Measurements from ENCODE around the gene OPRD1.
"Not testable (repeated sequence)": the region's sequence is repeated elsewhere in the genome, so short reads cannot be mapped to it uniquely, and the experiment has no call there.

Gene OPRD1

DNA sequence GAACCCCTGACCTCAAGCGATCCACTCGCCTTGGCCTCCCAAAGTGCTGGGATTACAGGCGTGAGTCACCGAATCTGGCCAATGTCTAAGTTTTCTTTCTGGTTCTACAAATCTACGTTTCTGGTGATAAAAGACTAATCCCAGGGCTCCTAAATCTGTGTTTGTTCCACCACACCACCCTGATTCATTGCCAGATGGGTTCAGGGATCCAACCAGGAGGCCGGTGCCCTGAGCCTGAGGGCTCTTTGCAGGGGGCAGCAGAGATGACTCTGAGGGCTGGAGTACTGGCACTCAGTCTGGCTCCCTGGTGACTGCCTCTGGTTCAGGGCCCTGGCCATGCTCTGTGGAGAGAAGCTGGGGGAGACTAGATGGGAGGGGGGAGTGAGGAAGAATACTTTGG is 10.5 kb upstream of the OPRD1 start:
- no peak for DNase-seq (ENCODE audit: low read depth)

DNA sequence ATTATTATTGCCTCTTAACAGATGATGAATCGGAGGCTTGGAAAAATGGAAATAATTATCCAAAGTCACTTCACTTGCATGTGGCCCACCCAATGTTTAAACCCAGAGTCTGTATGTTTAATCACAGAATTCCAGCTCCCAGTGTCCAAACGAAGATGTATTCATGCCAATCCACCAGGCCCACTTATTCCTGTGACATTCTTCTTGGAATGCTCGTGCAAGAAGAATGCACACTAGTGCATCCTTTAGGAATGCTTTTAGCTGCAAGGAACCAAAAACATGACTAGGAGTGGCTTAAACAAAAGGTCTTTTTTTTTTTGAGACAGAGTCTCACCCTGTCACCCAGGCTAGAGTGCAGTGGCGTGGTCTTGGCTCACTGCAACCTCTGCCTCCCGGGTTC is 8.9 kb upstream of the OPRD1 start:
- no peak for DNase-seq (ENCODE audit: low read depth)

DNA sequence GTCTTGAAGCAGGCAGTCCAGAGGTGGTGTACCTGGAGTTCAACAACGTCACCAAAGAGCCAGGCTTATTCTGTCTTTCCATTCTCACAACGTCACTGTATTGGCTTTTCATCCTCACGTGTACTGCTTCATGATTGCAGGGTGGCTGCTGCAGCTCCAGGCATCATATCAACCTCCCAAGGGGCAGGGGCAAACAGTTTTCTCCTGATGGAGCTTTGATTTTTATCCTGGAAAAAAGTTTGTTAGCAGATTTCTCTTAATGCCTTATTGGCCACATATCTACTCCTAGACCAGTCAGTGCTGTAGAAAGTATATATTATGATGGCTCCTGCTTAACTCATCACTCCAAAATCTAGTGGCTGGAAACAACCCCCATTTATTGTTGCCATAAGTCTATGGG is 8.3 kb upstream of the OPRD1 start:
- no peak for DNase-seq (ENCODE audit: low read depth)

DNA sequence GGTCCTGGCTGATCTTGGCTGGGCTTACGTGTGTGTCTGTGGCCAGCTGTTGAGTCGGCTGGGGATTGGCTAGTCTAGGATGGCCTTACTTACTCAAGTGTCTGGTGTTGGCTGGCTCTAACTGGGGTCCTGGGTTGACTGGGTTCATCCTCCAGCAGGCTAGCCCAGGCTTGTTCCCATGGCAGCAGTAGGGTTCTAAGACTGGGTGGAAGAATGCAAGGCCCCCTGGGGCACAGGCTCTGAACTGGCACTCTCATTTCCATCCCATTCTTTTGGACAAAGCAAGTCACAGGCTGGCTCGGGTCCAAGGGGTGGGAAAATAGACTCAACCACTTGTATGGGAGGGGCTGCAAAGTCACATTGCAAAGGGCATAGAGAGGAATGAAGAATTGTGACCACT is 7.9 kb upstream of the OPRD1 start:
- no peak for DNase-seq (ENCODE audit: low read depth)

DNA sequence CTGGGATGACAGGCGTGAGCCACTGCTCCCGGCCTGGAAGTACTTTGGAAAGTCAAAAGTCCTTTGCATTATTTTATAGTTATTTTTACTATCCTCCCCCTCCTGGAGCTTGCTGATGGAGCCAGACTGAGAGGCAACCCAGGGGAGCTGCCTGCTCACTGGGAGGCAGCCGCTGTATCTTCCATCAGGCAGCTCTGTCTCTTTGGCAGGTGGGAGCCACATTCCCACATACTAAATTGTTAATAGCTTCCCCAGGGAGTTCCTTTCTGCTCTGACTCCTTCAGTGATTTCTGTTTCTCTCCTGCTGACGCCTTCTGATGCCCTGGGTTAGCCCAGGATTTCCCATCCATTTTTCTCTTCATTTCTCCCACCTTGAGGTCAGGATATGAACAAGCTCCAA is 4.9 kb upstream of the OPRD1 start:
- no peak for DNase-seq (ENCODE audit: low read depth)

DNA sequence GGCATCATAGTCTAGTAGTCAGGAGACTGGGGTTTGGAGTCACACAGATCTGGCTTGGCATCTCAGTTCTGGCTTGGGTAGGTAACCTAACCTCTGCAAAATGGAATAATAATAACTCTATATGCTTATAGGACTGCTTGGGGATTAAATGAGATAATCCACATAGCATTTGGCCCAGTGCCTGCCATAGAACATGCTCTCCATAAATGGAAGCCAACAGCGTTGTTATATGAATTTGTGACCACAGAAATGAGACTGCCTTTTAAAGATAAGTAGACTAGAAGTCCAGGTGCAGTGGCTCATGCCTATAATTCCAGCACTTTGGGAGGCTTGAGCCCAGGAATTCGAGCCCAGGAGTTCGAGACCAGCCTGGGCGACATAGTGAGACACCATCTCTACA is 4.0 kb upstream of the OPRD1 start:
- no peak for DNase-seq (ENCODE audit: low read depth)

DNA sequence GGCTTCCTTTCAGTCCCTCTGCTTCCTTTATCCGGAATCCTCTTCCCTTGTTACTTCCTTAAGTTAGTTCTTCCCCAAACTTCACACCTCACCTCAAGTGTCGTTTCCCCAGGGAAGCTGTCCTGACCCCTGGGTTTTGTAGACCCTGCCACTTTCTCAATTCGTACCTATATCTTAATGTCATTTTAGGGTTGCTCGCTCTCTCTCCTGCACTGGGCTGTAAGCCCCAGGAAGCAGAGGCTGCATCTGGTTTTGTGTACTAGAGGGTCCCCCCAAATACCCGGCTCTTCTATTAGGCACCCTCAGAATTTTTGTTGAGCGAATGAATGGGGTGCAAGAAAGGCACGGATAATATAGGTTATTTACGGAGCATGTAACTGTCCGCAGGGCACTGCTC is 603 bp upstream of the OPRD1 start:
- DNase-seq (ENCODE audit: low read depth) = no peak

DNA sequence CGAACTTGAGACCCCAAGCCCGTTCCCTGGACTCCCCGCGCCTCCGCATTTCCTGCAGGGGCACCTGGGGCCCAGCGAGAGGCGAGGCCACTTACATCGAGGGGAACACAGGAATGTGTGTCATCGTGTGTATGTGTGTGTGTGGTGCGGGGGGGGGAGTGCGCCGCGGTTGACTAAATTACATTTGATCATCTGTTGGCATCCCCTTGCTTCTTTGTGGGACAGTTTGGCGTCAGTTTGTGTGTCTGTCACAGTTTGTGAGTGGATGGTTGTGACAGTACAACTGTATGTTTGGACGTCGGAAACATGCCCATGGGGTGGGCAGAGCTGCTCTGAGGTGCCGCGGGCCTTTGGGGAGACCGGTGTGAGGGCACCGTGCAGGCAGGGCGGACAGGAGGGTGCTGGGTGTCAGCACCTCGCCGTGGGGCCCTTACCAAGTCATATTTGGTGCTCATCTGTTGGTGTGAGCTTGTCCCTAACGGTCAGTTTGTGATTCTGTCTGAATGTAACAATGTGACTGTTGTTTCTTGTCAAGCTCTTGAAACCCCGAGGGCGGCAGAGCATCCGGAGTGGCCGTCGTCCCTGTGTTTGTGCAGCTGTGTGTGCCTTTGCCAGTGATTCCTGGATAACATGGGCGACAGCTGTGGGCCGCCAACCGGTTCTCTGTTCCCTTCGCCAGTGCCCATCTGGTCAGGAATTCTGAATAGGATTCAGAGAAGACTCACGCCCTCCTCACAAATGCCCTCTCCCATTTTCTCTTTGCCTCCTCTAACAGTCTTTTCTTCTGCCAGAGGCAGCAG is 899 bp downstream of the OPRD1 start:
- no peak for DNase-seq (ENCODE audit: low read depth)

DNA sequence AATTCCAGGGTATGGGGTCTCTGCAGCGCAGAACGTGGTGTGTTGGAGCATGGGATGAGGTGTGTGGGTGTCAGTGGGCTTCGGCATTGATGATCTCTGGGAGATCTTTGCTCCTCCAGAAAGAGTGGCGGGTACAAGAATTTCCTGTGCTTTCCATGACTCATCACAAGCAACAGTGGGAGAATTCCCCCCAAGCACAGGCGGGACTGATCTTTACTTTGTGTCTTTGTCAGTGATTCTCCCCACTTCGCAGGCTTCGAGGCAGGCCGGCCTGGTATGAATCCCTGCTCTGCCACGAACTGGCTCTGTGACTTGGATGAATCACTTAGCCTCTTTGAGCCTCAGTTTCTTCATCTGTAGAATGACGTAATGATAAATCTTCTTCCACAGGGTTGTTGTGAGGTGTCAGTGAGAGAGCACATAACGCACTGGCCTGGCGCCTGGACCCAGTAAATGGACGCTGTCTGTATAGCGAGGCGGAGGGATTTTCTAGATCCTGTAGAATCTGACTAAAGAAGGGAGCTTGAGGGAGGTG is 2.0 kb downstream of the OPRD1 start:
- DNase-seq (ENCODE audit: low read depth) = no peak

DNA sequence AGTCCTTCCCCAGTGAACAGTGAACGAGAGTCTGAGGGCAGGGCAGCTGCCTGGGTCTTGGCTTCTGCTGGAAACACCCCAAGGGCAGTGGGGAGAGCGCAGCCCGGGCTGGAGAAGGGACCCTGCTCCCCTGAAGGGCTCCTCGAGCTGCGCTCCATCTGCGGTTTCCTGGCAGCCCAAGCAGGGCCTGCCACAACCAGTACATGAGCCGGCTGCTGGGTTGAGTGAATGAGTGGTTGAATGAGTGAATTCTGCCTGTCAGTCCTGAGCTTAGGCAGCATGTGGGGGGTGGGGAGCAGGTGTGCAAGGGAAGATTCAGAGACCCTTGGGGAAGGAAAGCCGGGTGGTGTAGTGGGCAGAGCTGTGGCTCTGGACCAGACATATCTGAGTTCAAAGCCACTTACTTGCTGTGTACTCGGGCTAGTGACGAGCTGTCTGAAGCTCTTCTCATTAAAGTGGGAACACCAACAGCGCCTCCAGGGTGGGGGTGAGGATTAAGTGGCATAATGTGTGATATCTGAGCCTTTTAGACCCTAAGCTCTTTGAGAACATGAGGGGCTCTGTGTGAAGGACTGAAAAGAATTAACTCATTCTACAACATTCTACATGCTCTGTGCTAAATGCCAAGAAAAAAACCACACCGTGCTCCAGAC is 3.7 kb downstream of the OPRD1 start:
- no peak for DNase-seq (ENCODE audit: low read depth)

DNA sequence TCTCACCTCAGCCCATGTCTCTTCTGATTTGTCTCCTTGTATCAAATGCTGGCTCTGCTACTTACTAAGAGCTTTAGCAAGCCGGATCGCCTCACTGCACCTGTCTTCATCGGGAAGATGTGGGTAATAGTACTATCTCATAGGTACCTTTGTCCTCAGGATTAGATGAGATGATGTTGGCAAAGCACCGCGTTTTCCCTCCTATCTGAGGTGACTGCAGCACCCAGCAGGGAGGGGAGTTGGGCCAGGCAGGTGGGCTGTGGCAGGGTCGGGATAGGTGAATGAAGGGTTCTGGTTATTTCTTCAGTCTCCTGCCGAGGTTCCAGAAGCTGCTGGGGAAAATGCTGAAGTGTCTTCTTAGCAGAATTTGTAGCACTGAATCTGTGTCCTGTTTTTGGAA is 5.2 kb downstream of the OPRD1 start:
- DNase-seq (ENCODE audit: low read depth) = no peak

DNA sequence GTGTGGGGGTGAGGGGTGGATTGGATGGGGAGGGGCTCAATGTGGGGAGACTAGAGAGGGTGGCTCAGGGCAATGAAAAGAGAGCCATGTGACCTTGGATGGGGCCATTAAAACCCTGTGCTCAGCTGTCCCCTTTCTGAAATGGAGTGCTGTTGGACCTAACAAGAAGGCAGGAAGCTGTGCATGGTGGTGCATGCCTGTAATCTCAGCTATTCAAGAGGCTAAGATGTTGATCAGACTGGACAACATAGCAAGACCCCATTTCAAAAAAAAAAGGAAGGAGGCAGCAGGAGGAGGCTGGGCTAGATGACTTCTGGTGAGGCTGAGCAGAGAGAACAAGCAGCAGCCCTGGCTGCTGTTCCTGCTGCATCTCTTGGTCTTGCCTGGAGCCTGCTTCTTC is 7.0 kb downstream of the OPRD1 start:
- no peak for DNase-seq (ENCODE audit: low read depth)

DNA sequence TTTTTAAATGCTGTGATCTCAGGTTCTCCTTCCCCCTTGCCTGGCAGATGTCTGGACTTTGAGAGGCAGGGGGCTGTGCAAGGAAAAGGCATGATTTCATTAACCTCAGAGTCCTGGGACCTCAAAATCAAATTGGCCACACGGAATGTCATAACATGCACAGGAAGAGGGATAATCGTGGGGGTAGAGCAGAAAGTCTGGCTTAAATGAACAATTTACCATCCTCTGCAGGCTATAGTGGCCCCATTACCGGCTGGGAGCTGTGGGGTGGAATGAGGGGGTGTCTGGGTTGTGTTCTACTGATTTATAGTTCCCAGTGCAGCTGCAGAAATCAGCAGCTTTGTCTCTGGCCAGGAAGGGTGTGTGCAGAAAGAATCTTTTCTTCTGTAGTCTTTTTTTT is 10.8 kb downstream of the OPRD1 start:
- DNase-seq (ENCODE audit: low read depth) = no peak

DNA sequence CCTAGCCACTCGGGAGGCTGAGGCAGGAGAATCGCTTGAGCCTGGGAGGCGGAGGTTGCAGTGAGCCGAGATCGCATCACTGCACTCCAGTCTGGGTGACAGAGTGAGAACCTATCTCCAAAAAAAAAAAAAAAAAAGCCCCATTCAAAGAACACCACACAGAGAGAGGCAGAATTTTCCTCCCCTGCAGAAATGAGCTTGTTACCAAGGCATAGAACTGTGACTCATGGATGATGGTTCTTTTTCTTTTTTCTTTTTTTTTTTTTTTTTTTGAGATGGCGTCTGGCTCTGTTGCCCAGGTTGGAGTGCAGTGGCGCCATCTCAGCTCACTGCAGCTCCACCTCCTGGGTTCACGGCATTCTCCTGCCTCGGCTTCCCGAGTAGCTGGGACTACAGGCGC is 12.1 kb downstream of the OPRD1 start:
- not testable (repeated sequence) for DNase-seq (ENCODE audit: low read depth)

DNA sequence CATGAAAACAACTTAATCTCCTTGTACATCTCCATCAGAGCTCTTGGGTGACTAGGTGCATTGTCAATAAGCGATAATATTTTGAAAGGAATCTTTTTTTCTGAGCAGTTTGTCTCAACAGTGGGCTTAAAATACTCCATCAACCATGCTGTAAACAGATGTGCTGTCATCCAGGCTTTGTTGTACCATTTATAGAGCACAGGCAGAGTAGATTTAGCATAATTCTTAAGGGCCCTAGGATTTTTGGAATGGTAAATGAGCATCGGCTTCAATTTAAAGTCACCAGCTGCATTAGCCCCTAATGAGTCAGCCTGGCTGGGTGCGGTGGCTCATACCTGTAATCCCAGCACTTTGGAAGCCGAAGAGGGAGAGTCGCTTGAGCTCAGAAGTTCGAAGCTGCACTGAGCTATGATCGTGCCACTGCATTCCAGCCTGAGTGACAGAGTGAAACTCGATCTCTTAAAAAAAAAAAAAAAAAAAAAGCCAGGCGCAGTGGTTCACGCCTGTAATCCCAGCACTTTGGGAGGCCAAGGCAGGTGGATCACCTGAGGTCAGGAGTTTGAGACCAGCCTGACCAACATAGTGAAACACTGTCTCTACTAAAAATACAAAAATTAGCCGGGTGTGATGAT is 16.4 kb downstream of the OPRD1 start:
- DNase-seq (ENCODE audit: low read depth) = not testable (repeated sequence)

DNA sequence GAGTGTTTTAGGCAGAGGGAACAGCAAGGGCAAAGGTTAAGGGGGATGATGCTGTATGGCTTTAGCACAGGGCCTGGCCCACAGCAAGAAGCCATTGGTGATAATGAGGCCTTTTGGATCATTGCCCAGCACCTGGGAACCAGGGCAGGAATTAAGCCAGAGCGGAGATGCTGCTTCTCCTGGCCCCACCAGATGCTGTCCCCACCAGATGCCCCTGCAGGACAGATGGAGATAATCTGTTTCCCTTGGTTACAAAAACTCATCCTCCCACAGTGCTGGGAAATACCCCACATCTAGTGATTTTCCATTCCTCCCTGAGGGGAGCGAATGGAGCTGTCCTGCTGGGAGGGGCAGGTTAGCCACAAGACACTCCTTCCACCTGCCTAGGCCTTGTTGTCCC is 18.8 kb downstream of the OPRD1 start:
- DNase-seq (ENCODE audit: low read depth) = no peak

DNA sequence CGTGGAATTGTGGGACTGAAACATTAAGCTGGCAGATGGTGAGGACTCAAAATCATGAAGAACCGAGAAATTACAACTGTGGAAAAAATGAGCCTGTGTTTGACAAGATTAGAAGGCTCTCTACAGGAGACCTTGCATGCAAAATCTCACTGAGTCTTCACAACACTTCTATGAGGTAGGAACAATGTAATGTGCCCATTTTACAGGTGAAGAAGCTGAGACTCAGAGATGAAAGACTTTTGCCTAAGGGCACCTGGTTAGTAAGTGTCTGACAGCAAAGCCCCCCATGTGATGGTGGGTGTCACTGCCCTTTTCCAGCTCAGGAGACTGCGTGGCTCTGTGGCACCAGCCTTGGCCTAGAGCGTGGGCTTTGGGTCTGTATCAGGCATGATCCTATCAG is 21.0 kb downstream of the OPRD1 start:
- DNase-seq (ENCODE audit: low read depth) = no peak

DNA sequence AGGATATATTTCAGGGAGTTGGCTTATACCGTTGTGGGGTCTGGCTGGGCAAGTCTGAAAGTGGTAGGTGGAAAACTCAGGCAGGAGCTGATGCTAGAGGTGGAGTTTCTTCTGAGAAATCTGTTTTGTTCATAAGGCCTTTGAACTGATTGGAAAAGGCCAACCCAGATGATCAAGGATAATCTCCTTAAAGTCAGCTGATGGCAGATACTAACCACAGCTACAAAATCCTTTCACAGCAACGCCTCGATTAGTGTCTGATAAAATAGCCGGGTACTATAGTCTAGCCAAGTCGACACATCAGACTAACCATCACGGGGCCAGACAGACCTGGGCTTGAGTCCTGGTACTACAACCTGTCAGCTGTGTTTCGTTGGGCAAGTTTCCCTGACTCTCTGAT is 21.4 kb downstream of the OPRD1 start:
- no peak for DNase-seq (ENCODE audit: low read depth)

DNA sequence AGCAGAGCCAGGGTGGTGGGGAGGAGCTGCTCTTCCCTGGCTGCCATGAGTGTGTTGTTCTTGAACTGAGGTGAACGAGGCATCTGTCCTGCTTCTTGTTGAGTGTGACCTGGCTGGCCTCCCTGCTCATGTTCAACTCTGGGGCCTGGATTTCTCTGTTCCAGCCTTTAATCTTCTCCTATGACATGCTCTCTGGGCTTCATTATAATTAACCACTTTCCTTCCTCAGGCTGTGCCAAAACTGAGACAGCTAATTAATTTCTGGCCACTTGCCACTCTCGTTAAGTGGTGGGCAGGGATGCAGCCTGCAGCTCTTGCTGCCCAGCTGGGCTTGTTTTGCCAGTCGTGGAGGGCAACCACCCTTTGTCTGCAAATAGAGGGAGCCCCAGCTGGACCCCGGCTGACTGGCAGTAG is 23.3 kb downstream of the OPRD1 start:
- DNase-seq (ENCODE audit: low read depth) = no peak

DNA sequence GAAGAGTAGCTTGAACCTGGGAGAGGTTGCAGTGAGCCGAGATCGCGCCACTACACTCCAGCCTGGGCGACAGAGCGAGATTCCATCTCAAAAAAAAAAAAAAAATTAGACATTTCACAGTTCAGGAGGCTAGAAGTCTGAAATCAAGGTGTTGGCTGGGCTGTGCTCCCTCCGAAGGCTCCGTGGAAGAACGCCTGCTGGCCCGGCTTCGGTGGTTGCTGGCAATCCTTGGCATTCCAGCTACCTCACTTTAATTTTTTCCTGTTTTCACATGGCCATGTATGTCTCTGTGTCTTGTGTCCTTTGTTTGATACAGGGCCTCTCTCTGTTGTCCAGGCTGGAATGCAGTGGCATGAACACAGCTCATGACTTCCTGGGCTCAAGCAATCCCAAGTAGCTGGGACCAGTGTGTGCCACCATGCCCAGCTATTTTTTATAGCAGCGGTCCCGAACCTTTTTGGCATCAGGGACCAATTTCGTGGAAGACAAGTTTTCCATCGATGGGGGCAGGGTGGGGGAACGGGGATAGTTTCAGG is 24.5 kb downstream of the OPRD1 start:
- no peak for DNase-seq (ENCODE audit: low read depth)

DNA sequence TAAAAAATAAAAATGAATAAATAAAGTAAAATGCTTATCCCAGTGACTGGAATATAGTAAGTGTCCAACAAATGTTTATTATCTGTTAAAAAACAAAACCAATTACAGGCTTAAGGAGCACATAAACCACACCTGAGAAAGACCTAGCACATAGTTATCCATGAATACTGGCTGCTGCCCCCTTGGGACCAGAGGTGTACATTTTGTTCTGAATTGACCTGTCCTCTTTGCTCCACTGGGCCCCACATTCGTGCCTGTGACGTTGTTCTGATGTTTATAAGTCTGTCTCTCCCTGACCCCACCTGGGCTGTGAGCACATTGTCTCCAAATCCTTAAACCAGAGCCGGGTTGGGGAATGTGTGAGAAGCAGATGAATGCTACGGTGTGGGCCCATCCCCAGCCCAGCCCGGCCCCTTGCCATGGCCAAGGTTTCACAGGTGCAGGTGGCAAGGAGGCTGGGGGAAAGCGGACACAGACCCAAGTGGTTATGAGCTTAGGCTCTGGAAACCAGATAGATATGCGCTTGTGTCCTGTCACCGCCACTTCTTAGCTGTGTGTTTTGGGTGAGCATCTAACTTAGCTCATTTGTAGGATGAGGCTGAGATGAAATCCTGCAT is 29.1 kb downstream of the OPRD1 start:
- DNase-seq (ENCODE audit: low read depth) = no peak

DNA sequence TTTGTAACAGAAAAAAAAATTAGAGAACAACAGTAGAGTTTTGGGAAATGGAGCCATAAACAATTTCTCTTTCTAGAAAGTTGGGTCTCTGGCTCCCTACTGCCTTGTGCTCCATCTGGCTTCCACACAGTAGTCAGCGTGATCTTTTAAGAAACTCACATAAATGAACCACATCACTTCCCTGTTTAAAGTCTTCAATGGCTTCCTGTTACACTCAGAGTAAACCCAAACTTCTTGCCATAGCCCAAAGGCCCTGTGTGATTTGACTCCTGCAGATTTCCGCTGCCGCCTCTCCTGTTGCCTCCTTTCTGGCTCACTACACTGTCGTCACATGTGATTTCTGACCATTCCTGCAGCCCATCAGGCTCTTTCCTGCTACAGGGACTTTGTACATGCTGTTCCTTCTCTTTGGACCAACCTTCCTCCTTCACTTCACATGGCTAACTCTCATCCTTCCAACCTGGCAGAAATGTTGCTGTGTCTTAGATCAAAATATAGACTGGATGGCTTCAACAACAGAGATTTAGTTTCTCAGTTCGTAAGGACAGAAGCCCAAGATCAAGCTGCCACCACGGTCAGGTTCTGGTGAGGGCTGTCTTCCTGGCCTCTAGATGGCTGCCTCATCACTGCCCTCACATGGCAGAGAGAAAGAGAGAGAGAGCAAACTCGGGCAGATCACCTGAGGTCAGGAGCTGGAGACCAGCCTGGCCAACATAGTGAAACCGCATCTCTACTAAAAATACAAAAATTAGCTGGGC is 34.0 kb downstream of the OPRD1 start:
- no peak for DNase-seq (ENCODE audit: low read depth)

Measured in activated T-helper 1 cell treated with Interleukin-2 at 50 U/mL for 16 hours (primary cell).